Measurements from ENCODE around the gene FAAH.
"Not testable (repeated sequence)": the region's sequence is repeated elsewhere in the genome, so short reads cannot be mapped to it uniquely, and the experiment has no call there.

FAAH gene

GRCh38 chr1:46394108-46394871, at the start of gene FAAH:
Gene FAAH, plus strand, starts transcription at chr1:46394317. Its CDS starts 32 bp downstream, at chr1:46394349.
- no peak for DNase-seq (ENCODE audit: low read depth, low spot score)

GRCh38 chr1:46344481-46344880, 49.6 kb upstream of the FAAH start:
- no peak for DNase-seq (ENCODE audit: low read depth, low spot score)

GRCh38 chr1:46345281-46345680, 48.8 kb upstream of the FAAH start:
- no peak for DNase-seq (ENCODE audit: low read depth, low spot score)

- no peak for DNase-seq (ENCODE audit: low read depth, low spot score)
Measured at GRCh38 chr1:46352363-46352762, 41.8 kb upstream of the FAAH start.

- DNase-seq (ENCODE audit: low read depth, low spot score): not testable (repeated sequence)
Measured at GRCh38 chr1:46355920-46356319, 38.2 kb upstream of the FAAH start.

- no peak for DNase-seq (ENCODE audit: low read depth, low spot score)
Measured at GRCh38 chr1:46362158-46362557, 32.0 kb upstream of the FAAH start.

- DNase-seq (ENCODE audit: low read depth, low spot score): no peak
Measured at GRCh38 chr1:46363121-46363520, 31.0 kb upstream of the FAAH start.

- DNase-seq (ENCODE audit: low read depth, low spot score): no peak
Measured at GRCh38 chr1:46364612-46365011, 29.5 kb upstream of the FAAH start.

GRCh38 chr1:46365796-46366195, 28.3 kb upstream of the FAAH start:
- not testable (repeated sequence) for DNase-seq (ENCODE audit: low read depth, low spot score)

- no peak for DNase-seq (ENCODE audit: low read depth, low spot score)
Measured at GRCh38 chr1:46367072-46367471, 27.0 kb upstream of the FAAH start.

GRCh38 chr1:46367701-46368100, 26.4 kb upstream of the FAAH start:
- DNase-seq (ENCODE audit: low read depth, low spot score): not testable (repeated sequence)

GRCh38 chr1:46368791-46369190, 25.3 kb upstream of the FAAH start:
- no peak for DNase-seq (ENCODE audit: low read depth, low spot score)

- no peak for DNase-seq (ENCODE audit: low read depth, low spot score)
Measured at GRCh38 chr1:46369542-46370213, 24.4 kb upstream of the FAAH start.

GRCh38 chr1:46370214-46370633, 23.9 kb upstream of the FAAH start:
- no peak for DNase-seq (ENCODE audit: low read depth, low spot score)

GRCh38 chr1:46372431-46372830, 21.7 kb upstream of the FAAH start:
- no peak for DNase-seq (ENCODE audit: low read depth, low spot score)

- no peak for DNase-seq (ENCODE audit: low read depth, low spot score)
Measured at GRCh38 chr1:46379996-46380395, 14.1 kb upstream of the FAAH start.

GRCh38 chr1:46380508-46380907, 13.6 kb upstream of the FAAH start:
- DNase-seq (ENCODE audit: low read depth, low spot score): no peak

- no peak for DNase-seq (ENCODE audit: low read depth, low spot score)
Measured at GRCh38 chr1:46393510-46393909, 607 bp upstream of the FAAH start.

- no peak for DNase-seq (ENCODE audit: low read depth, low spot score)
Measured at GRCh38 chr1:46394872-46395465, 852 bp downstream of the FAAH start.

GRCh38 chr1:46396441-46397398, 2.6 kb downstream of the FAAH start:
- no peak for DNase-seq (ENCODE audit: low read depth, low spot score)

- no peak for DNase-seq (ENCODE audit: low read depth, low spot score)
Measured at GRCh38 chr1:46399307-46399706, 5.2 kb downstream of the FAAH start.

- DNase-seq (ENCODE audit: low read depth, low spot score): no peak
Measured at GRCh38 chr1:46400421-46400820, 6.3 kb downstream of the FAAH start.

Measured in iPS DF 19.7 (cell line).